ENCODE data around the gene ESRRB.

ESRRB gene

GRCh38 chr14:76467711-76468155 lies 91.8 kb downstream of the ESRRB start:
- H3K4me3 ChIP-seq (ENCODE audit: low read depth, low read length), result no peak overlapping the region
- no peak for DNase-seq (ENCODE audit: low read depth, low spot score)
- ChIA-PET CTCF (no interaction called here), POLR2A (no interaction called here)
- TF ChIP-seq CTCF (IDR thresholded peaks at IDR 0.05; ENCODE audit: insufficient read depth, low read length, missing control alignments), result no peak

- no peak overlapping the region for H3K4me3 ChIP-seq (ENCODE audit: low read depth, low read length)
- POLR2A ChIA-PET, result no interaction called here
- no peak for TF ChIP-seq CTCF (IDR thresholded peaks at IDR 0.05; ENCODE audit: insufficient read depth, low read length, missing control alignments)
- no peak for DNase-seq (ENCODE audit: low read depth, low spot score)
- CTCF ChIA-PET, result no interaction called here
Measured at GRCh38 chr14:76472199-76472723, 96.3 kb downstream of the ESRRB start.

GRCh38 chr14:76473481-76474263 lies 97.7 kb downstream of the ESRRB start:
- DNase-seq (ENCODE audit: low read depth, low spot score), result no peak
- no peak overlapping the region for H3K4me3 ChIP-seq (ENCODE audit: low read depth, low read length)
- POLR2A ChIA-PET, result no interaction called here
- CTCF ChIA-PET, result interaction anchor here (1.2 kb wide), 1 partner anchor 18 kb away, joined by 3 read pairs; no protein-coding TSS in a partner anchor
- TF ChIP-seq CTCF (IDR thresholded peaks at IDR 0.05; ENCODE audit: insufficient read depth, low read length, missing control alignments), result no peak

- ChIA-PET CTCF (no interaction called here), POLR2A (no interaction called here)
- no peak overlapping the region for H3K4me3 ChIP-seq (ENCODE audit: low read depth, low read length)
- no peak for DNase-seq (ENCODE audit: low read depth, low spot score)
- TF ChIP-seq CTCF (IDR thresholded peaks at IDR 0.05; ENCODE audit: insufficient read depth, low read length, missing control alignments), result no peak
Measured at GRCh38 chr14:76480426-76480825, 104.5 kb downstream of the ESRRB start.

GRCh38 chr14:76484355-76484754 lies 108.4 kb downstream of the ESRRB start:
- DNase-seq (ENCODE audit: low read depth, low spot score), result no peak
- no peak for TF ChIP-seq CTCF (IDR thresholded peaks at IDR 0.05; ENCODE audit: insufficient read depth, low read length, missing control alignments)
- no peak overlapping the region for H3K4me3 ChIP-seq (ENCODE audit: low read depth, low read length)
- POLR2A ChIA-PET, result no interaction called here
- CTCF ChIA-PET, result no interaction called here

- DNase-seq (ENCODE audit: low read depth, low spot score), result no peak
- H3K4me3 ChIP-seq (ENCODE audit: low read depth, low read length), result no peak overlapping the region
- ChIA-PET CTCF (no interaction called here), POLR2A (no interaction called here)
- TF ChIP-seq CTCF (IDR thresholded peaks at IDR 0.05; ENCODE audit: insufficient read depth, low read length, missing control alignments), result no peak
Measured at GRCh38 chr14:76486251-76486743, 110.4 kb downstream of the ESRRB start.
